Dendritic cell treated with granulocyte-macrophage colony-stimulating factor and Interleukin-4, amounts not matched to agents 40 ng/mL and 50 ng/mL, for 4 days (primary cell): ENCODE results near the gene TPST1.
"Not testable (repeated sequence)": the region's sequence is repeated elsewhere in the genome, so short reads cannot be mapped to it uniquely, and the experiment has no call there.

Source experiments
- H3K27ac Mint-ChIP-seq: one replicate; pipeline ENCODE4 v1.8.0; 2022; ENCODE audit warnings: mild to moderate bottlenecking, mixed read lengths
- H3K27me3 Mint-ChIP-seq: one replicate; pipeline ENCODE4 v1.8.0; 2022; ENCODE audit warnings: mild to moderate bottlenecking, mixed read lengths
- H3K36me3 Mint-ChIP-seq: one replicate; pipeline ENCODE4 v1.8.0; 2022; ENCODE audit warnings: low read depth, mixed read lengths
- H3K4me1 Mint-ChIP-seq: one replicate; pipeline ENCODE4 v1.8.0; 2022; ENCODE audit warnings: low read depth, mixed read lengths
- H3K4me3 Mint-ChIP-seq: one replicate; pipeline ENCODE4 v1.8.0; 2022; ENCODE audit warnings: mild to moderate bottlenecking, moderate library complexity, mixed read lengths
- H3K9me3 Mint-ChIP-seq: one replicate; pipeline ENCODE4 v1.8.0; 2022; ENCODE audit warnings: mixed read lengths
- intact Hi-C: fragments of 100-400 bp; cut with micrococcal nuclease; formaldehyde crosslinking; loops from one replicate; pipeline ENCODE4 v1.15.0; 2022

TPST1 gene

DNA sequence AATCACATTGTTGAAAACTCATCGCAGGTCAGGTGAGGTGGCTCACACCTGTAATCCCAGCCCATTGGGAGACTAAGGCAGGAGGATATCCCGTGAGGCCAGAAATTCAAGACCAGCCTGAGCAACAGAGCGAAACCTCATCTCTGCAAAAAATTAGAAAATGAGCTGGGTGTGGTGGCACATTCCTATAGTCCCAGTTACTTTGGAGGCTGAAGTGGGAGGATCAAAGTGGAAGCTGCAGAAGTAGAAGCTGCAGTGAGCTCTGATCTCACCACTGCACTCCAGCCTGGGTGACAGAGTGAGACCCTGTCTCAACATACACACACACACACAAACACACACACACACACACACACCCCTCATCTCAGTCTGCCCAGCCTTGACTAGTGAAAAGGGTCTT lies 190.9 kb downstream of the TPST1 start:
- H3K36me3 Mint-ChIP-seq, intact Hi-C loops, H3K4me3 Mint-ChIP-seq, H3K4me1 Mint-ChIP-seq, H3K9me3 Mint-ChIP-seq, H3K27ac Mint-ChIP-seq, H3K27me3 Mint-ChIP-seq: not testable (repeated sequence)

- H3K4me1 Mint-ChIP-seq, intact Hi-C loops, H3K27ac Mint-ChIP-seq, H3K4me3 Mint-ChIP-seq, H3K27me3 Mint-ChIP-seq: not testable (repeated sequence)
- Mint-ChIP-seq H3K36me3 (peaks cover 14% of the 10 kb centered on the region), H3K9me3 (peaks cover 17% of the 10 kb centered on the region)
Observed at GRCh38 chr7:66398841-66399240, 193.7 kb downstream of the TPST1 start.

DNA sequence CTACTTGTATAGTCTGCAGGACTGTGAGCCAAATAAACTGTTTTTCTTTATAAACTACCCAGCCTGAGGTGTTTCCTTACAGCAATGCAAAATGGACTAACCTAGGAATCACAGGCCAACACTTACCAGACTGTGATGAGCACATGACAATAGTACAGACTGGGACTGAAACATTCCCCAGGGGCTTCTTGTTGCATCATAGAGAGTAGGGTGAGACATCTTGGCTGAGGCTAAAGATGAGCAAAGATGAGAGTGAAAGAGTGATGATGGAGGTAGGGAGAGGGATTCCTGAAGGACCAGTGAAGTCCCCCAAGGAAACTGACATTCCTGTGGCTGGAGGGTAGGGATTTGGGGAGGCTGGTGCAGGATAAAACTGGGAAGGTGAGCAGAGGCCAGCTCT lies 194.4 kb downstream of the TPST1 start:
- H3K27me3 Mint-ChIP-seq = no peaks in the 10 kb centered on the region
- H3K36me3 Mint-ChIP-seq = peaks cover 14% of the 10 kb centered on the region
- no peaks in the 10 kb centered on the region for H3K4me1 Mint-ChIP-seq
- intact Hi-C loops = no loop called here
- peaks cover 17% of the 10 kb centered on the region for H3K9me3 Mint-ChIP-seq
- H3K4me3 Mint-ChIP-seq = no peak overlapping the region
- H3K27ac Mint-ChIP-seq = no peak overlapping the region

GRCh38 chr7:66400400-66400799 lies 195.3 kb downstream of the TPST1 start:
- Mint-ChIP-seq H3K4me1 (no peaks in the 10 kb centered on the region), H3K9me3 (peaks cover 17% of the 10 kb centered on the region), H3K27me3 (no peaks in the 10 kb centered on the region), H3K27ac (no peak overlapping the region), H3K36me3 (peaks cover 14% of the 10 kb centered on the region), H3K4me3 (no peak overlapping the region)
- intact Hi-C loops = no loop called here

- H3K4me1 Mint-ChIP-seq, intact Hi-C loops, H3K27ac Mint-ChIP-seq, H3K27me3 Mint-ChIP-seq, H3K4me3 Mint-ChIP-seq: not testable (repeated sequence)
- H3K36me3 Mint-ChIP-seq = peaks cover 14% of the 10 kb centered on the region
- H3K9me3 Mint-ChIP-seq = peaks cover 17% of the 10 kb centered on the region
Observed at GRCh38 chr7:66401126-66401525, 196.0 kb downstream of the TPST1 start.

DNA sequence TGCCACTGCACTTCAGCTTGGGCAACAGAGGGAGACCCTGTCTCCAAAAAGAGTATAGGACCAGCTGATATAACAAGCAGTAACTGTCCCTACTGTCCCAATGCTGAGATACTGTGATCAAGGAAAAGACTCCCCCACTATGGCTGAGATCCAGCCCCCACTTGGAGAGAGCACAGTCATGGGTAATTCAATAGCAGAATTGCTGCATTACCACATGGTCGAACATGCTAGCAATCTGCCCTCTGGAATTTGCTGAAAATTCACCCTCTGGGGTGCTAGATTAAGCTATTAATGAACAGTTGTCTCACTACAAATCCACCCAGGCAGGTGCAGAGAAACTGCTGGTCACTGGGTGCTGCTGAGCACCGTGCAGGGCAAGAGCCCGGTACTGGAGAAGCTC lies 196.8 kb downstream of the TPST1 start:
- Mint-ChIP-seq H3K36me3 (peaks cover 14% of the 10 kb centered on the region), H3K9me3 (peaks cover 17% of the 10 kb centered on the region)
- H3K27me3 Mint-ChIP-seq, H3K4me3 Mint-ChIP-seq, H3K27ac Mint-ChIP-seq, H3K4me1 Mint-ChIP-seq, intact Hi-C loops: not testable (repeated sequence)

GRCh38 chr7:66403564-66403963 lies 198.4 kb downstream of the TPST1 start:
- Mint-ChIP-seq H3K36me3 (peaks cover 20% of the 10 kb centered on the region), H3K9me3 (peaks cover 17% of the 10 kb centered on the region), H3K4me3 (no peak overlapping the region), H3K27ac (no peak overlapping the region), H3K4me1 (no peaks in the 10 kb centered on the region), H3K27me3 (no peaks in the 10 kb centered on the region)
- intact Hi-C loops = no loop called here

DNA sequence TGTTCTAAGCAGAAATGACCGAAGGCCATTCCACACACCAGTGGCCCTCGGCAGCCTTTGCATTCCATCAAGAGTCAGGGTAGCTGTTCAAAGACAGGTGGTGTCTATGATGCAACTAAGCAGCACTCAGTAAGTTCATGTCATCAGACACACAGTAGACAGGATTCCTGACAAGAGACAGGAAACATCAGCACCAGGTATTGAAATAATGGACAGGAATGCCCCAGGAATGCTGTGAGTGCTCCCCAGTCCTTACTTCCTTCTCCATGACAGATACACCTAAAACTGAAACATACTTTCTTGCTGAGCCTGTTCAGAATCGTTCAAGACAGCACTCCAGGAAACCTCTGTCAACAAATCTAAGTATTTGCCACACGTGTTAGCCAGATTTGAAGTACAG lies 204.4 kb downstream of the TPST1 start:
- Mint-ChIP-seq H3K9me3 (no peaks in the 10 kb centered on the region), H3K4me3 (no peak overlapping the region), H3K36me3 (peaks cover 11% of the 10 kb centered on the region), H3K4me1 (peaks cover 12% of the 10 kb centered on the region), H3K27ac (no peak overlapping the region), H3K27me3 (peaks cover 16% of the 10 kb centered on the region)
- intact Hi-C loops = no loop called here
